Breast epithelium (tissue), 3 donors: ENCODE measurements around the gene ZNF534.

Source experiments
- POLR2A ChIP-seq: fragments of 450-650 bp; IDR thresholded peaks from one replicate; pipeline ENCODE4 v1.6.1; 2016; ENCODE audit warnings: antibody characterized with exemption, mild to moderate bottlenecking, moderate library complexity
- TF ChIP-seq, protein P1 (sequence below), 3 donors: fragments of 450-650 bp; IDR thresholded peaks; one replicate each; pipeline ENCODE4 v1.5.1; 2016 to 2017; ENCODE audit warnings: antibody characterized with exemption in 3 of 3, mild to moderate bottlenecking in 3 of 3, moderate library complexity in 3 of 3

DNA sequence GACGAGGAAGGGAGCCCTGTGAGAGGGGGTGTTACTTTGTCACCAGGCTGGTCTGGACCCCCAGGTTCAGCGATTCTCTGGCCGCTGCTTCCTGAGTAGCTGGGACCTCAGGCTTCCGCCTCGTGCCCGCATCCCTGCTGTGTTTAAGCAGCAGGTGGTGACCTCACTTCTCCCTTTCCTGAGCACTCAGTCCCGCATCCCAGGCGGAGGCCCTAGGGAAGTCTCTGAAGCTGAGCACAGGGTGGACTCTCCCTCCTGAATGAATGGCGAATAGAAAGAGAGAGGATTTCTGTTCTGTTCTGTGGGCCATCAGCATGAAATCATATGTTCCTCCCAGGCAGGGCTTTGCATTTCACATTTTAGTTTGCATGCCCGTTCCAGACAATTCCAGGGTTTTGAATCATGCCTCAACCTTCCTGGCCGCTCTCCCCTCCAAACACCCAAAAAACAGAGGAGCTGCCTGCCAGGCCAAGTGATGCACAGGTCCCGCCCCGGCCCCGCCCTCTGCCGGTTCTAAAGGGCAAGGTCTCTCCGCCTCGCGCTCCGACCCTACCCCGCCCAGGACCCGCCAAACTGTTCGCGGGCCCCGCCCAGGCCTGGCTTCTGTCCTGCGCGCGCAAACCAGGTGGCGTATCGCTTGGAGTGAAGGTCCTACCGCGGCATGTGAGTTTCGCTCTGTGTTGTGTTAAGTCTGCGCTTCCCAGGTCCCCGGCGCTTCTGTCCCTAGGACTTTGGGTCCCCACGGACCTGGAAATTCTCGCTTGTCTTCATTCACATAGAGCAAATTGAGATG lies 63.4 kb downstream of the ZNF534 start:
- TF ChIP-seq, protein P1, sequence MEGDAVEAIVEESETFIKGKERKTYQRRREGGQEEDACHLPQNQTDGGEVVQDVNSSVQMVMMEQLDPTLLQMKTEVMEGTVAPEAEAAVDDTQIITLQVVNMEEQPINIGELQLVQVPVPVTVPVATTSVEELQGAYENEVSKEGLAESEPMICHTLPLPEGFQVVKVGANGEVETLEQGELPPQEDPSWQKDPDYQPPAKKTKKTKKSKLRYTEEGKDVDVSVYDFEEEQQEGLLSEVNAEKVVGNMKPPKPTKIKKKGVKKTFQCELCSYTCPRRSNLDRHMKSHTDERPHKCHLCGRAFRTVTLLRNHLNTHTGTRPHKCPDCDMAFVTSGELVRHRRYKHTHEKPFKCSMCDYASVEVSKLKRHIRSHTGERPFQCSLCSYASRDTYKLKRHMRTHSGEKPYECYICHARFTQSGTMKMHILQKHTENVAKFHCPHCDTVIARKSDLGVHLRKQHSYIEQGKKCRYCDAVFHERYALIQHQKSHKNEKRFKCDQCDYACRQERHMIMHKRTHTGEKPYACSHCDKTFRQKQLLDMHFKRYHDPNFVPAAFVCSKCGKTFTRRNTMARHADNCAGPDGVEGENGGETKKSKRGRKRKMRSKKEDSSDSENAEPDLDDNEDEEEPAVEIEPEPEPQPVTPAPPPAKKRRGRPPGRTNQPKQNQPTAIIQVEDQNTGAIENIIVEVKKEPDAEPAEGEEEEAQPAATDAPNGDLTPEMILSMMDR (IDR thresholded peaks at IDR 0.05), result no peak
- no peak for TF ChIP-seq POLR2A
